ENCODE results near the gene GUCY1B1.
"Not testable (repeated sequence)": the region's sequence is repeated elsewhere in the genome, so short reads cannot be mapped to it uniquely, and the experiment has no call there.

Gene GUCY1B1

GRCh38 chr4:155761916-155762315, 3.1 kb downstream of the GUCY1B1 start:
- in situ Hi-C loops (cut with HindIII; ENCODE audit: low sequenced_read_pairs), result no loop called here

GRCh38 chr4:155762334-155762733, 3.5 kb downstream of the GUCY1B1 start:
- in situ Hi-C loops (cut with HindIII; ENCODE audit: low sequenced_read_pairs), result no loop called here

- in situ Hi-C loops (cut with HindIII; ENCODE audit: low sequenced_read_pairs), result no loop called here
Observed at GRCh38 chr4:155763551-155763950, 4.7 kb downstream of the GUCY1B1 start.

- in situ Hi-C loops (cut with HindIII; ENCODE audit: low sequenced_read_pairs), result no loop called here
Observed at GRCh38 chr4:155765149-155765548, 6.3 kb downstream of the GUCY1B1 start.

GRCh38 chr4:155766622-155767021, 7.8 kb downstream of the GUCY1B1 start:
- in situ Hi-C loops (cut with HindIII; ENCODE audit: low sequenced_read_pairs), result no loop called here

- in situ Hi-C loops (cut with HindIII; ENCODE audit: low sequenced_read_pairs), result no loop called here
Observed at GRCh38 chr4:155768370-155768769, 9.5 kb downstream of the GUCY1B1 start.

GRCh38 chr4:155769090-155769489, 10.3 kb downstream of the GUCY1B1 start:
- in situ Hi-C loops (cut with HindIII; ENCODE audit: low sequenced_read_pairs), result no loop called here

GRCh38 chr4:155772459-155773195, 13.8 kb downstream of the GUCY1B1 start:
- in situ Hi-C loops (cut with HindIII; ENCODE audit: low sequenced_read_pairs), result no loop called here

- in situ Hi-C loops (cut with HindIII; ENCODE audit: low sequenced_read_pairs), result no loop called here
Observed at GRCh38 chr4:155773196-155773800, 14.5 kb downstream of the GUCY1B1 start.

GRCh38 chr4:155774033-155774432, 15.2 kb downstream of the GUCY1B1 start:
- in situ Hi-C loops (cut with HindIII; ENCODE audit: low sequenced_read_pairs), result no loop called here

- in situ Hi-C loops (cut with HindIII; ENCODE audit: low sequenced_read_pairs), result no loop called here
Observed at GRCh38 chr4:155777971-155778735, 19.3 kb downstream of the GUCY1B1 start.

- in situ Hi-C loops (cut with HindIII; ENCODE audit: low sequenced_read_pairs), result no loop called here
Observed at GRCh38 chr4:155780775-155781174, 22.0 kb downstream of the GUCY1B1 start.

GRCh38 chr4:155781249-155781831, 22.5 kb downstream of the GUCY1B1 start:
- in situ Hi-C loops (cut with HindIII; ENCODE audit: low sequenced_read_pairs), result no loop called here

- in situ Hi-C loops (cut with HindIII; ENCODE audit: low sequenced_read_pairs), result no loop called here
Observed at GRCh38 chr4:155784637-155785036, 25.8 kb downstream of the GUCY1B1 start.

- in situ Hi-C loops (cut with HindIII; ENCODE audit: low sequenced_read_pairs), result no loop called here
Observed at GRCh38 chr4:155785828-155786227, 27.0 kb downstream of the GUCY1B1 start.

GRCh38 chr4:155787113-155787710, 28.4 kb downstream of the GUCY1B1 start:
- in situ Hi-C loops (cut with HindIII; ENCODE audit: low sequenced_read_pairs), result no loop called here

- in situ Hi-C loops (cut with HindIII; ENCODE audit: low sequenced_read_pairs), result no loop called here
Observed at GRCh38 chr4:155789391-155789790, 30.6 kb downstream of the GUCY1B1 start.

GRCh38 chr4:155789982-155790381, 31.2 kb downstream of the GUCY1B1 start:
- in situ Hi-C loops (cut with HindIII; ENCODE audit: low sequenced_read_pairs), result no loop called here

GRCh38 chr4:155794589-155795236, 35.9 kb downstream of the GUCY1B1 start:
- in situ Hi-C loops (cut with HindIII; ENCODE audit: low sequenced_read_pairs), result no loop called here

- in situ Hi-C loops (cut with HindIII; ENCODE audit: low sequenced_read_pairs), result no loop called here
Observed at GRCh38 chr4:155795991-155796390, 37.2 kb downstream of the GUCY1B1 start.

- in situ Hi-C loops (cut with HindIII; ENCODE audit: low sequenced_read_pairs), result not testable (repeated sequence)
Observed at GRCh38 chr4:155797581-155797980, 38.8 kb downstream of the GUCY1B1 start.

Data from DLD1 (cell line).